Right atrium auricular region (tissue), 2 donors: ENCODE measurements around the gene PRSS2. TPM values are rescaled to one million over a fixed set of nuclear protein-coding genes. Genes with fewer than 3 reads are reported as not detected.

Experiments
- DNase-seq: peaks from one replicate; pipeline ENCODE4 v3.0.0-alpha.2; 2019; ENCODE audit warnings: low spot score
- H3K27ac ChIP-seq, 2 donors: fragments of 200-600 bp; sonication (generic); 1 replicate in 1 of 2; 2 replicates in 1 of 2; pipeline ENCODE4 v1.5.1; 2016 to 2019
- H3K27me3 ChIP-seq, 2 donors: fragments of 200-600 bp; sonication (generic); one replicate each; pipeline versions ENCODE4 v1.5.1 to v1.6.0; 2017 to 2019
- H3K36me3 ChIP-seq: fragments of 200-600 bp; sonication (generic); one replicate; pipeline ENCODE4 v1.5.1; 2016
- H3K4me1 ChIP-seq, 2 donors: fragments of 200-600 bp; sonication (generic); one replicate each; pipeline versions ENCODE4 v1.5.1 to v1.6.0; 2017 to 2019
- H3K4me3 ChIP-seq, 2 donors: fragments of 200-600 bp; sonication (generic); 1 replicate in 1 of 2; 2 replicates in 1 of 2; pipeline ENCODE4 v1.5.1; 2017 to 2019; ENCODE audit warnings: mild to moderate bottlenecking in 1 of 2, moderate library complexity in 1 of 2
- H3K9me3 ChIP-seq, 2 donors: fragments of 200-600 bp; sonication (generic); one replicate each; pipeline ENCODE4 v1.5.1; 2019
- CTCF ChIP-seq, 2 donors: fragments of 200-600 bp; sonication (generic); IDR thresholded peaks; one replicate each; pipeline ENCODE4 v1.5.1; 2019; ENCODE audit warnings: antibody characterized with exemption in 2 of 2
- total RNA-seq, 2 donors: library from RNA; depleted of rRNA; stranded (reverse); fragments of >200 nt; gene quantifications; one replicate each; pipeline ENCODE4 v1.1.0, GENCODE V29; 2016

Gene PRSS2
- total RNA-seq, 2 donors from 2014 or later = 0.51 TPM; not detected in 1

- no peak overlapping the region for H3K4me3 ChIP-seq
- TF ChIP-seq CTCF (IDR thresholded peaks at IDR 0.05) = no peak
- no peak overlapping the region for H3K27ac ChIP-seq
- H3K36me3 ChIP-seq = no peaks in the 10 kb centered on the region
- H3K27me3 ChIP-seq = no peaks in the 10 kb centered on the region
- DNase-seq = no peak
- no peaks in the 10 kb centered on the region for H3K9me3 ChIP-seq
- no peaks in the 10 kb centered on the region for H3K4me1 ChIP-seq
These were observed 48.8 kb downstream of the PRSS2 start for GRCh38 chr7:142819530-142819929.

- no peaks in the 10 kb centered on the region for H3K36me3 ChIP-seq
- DNase-seq = no peak
- no peaks in the 10 kb centered on the region for H3K4me1 ChIP-seq
- TF ChIP-seq CTCF (IDR thresholded peaks at IDR 0.05) = no peak
- H3K4me3 ChIP-seq = no peak overlapping the region
- no peak overlapping the region for H3K27ac ChIP-seq
- no peaks in the 10 kb centered on the region for H3K9me3 ChIP-seq
- no peaks in the 10 kb centered on the region for H3K27me3 ChIP-seq
These were observed 51.9 kb downstream of the PRSS2 start for GRCh38 chr7:142822714-142823113.

Other genes starting within 250 kb of the PRSS2 start
- gene PRSS1, start 21.5 kb upstream of the PRSS2 start, total RNA-seq = not detected
- gene EPHB6, start 84.1 kb downstream of the PRSS2 start, total RNA-seq = 10 to 100 TPM in 1 of 2 donors, 1 to 10 TPM in 1; 8.2 to 19.4 TPM
- under 1 TPM; 0.19 to 0.71 TPM for gene TRPV6, start 114.8 kb downstream of the PRSS2 start, total RNA-seq
- not detected for gene TRPV5, start 162.8 kb downstream of the PRSS2 start, total RNA-seq
- gene LLCFC1, start 168.5 kb downstream of the PRSS2 start, total RNA-seq = not detected
- under 1 TPM in 1 of 2 donors, not detected in 1; 0.12 TPM for gene KEL, start 191.4 kb downstream of the PRSS2 start, total RNA-seq